Type B pancreatic cell (in vitro differentiated cells): Measurements from ENCODE around the gene TAS2R20. TPM values are rescaled to one million over a fixed set of nuclear protein-coding genes. Genes with fewer than 3 reads are reported as not detected.

Source experiments
- DNase-seq: peaks from one replicate; pipeline ENCODE4 v3.0.0; 2021; ENCODE audit warnings: mixed read lengths; ENCODE audit not compliant: unreplicated experiment; ENCODE audit errors: extremely low spot score
- H3K27ac Mint-ChIP-seq: 2 replicates; pipeline ENCODE4 v1.8.0; 2021; ENCODE audit warnings: mild to moderate bottlenecking, mixed read lengths
- H3K27me3 Mint-ChIP-seq: 2 replicates; pipeline ENCODE4 v1.8.0; 2021; ENCODE audit warnings: mixed read lengths
- H3K36me3 Mint-ChIP-seq: 2 replicates; pipeline ENCODE4 v1.8.0; 2021; ENCODE audit warnings: mixed read lengths
- H3K4me1 Mint-ChIP-seq: one replicate; pipeline ENCODE4 v1.8.0; 2021; ENCODE audit warnings: mixed read lengths; ENCODE audit not compliant: unreplicated experiment
- H3K4me3 Mint-ChIP-seq: 2 replicates; pipeline ENCODE4 v1.8.0; 2021; ENCODE audit warnings: mild to moderate bottlenecking, mixed read lengths
- H3K9me3 Mint-ChIP-seq: 2 replicates; pipeline ENCODE4 v1.8.0; 2021; ENCODE audit warnings: mixed read lengths
- total RNA-seq: library from RNA; stranded (reverse); gene quantifications from 2 replicates; pipeline ENCODE4 v1.2.1, GENCODE V29; 2021; ENCODE audit warnings: low replicate concordance
- TF ChIP-seq, protein P1 (sequence below): fragments of 200-600 bp; sonication (generic); conservative IDR thresholded peaks from 2 replicates; pipeline ENCODE4 v1.5.0; 2021; ENCODE audit warnings: antibody characterized with exemption, mild to moderate bottlenecking

TAS2R20 gene
- total RNA-seq, 1 donor from 2014 or later, result 2.1 TPM

DNA sequence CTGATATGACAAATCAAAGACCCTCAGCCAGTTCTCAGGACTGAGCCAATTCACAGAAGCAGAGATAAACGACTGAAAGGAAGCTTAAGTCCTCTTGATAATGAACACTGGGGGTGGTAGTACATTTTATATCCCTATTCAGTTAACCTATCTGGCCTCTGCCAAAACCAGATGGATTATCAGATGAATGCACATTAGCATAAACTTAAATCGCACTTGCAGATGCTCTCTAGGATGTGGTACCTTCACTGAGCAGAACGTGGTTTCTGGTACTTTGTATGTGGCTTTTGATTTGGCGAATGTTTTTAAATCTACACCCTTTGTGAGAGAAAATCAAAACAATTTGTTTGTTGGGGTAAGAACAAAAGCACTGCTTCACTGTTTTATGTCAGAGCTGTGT lies 37.9 kb downstream of the TAS2R20 start:
- DNase-seq, result no peak
- TF ChIP-seq, protein P1, sequence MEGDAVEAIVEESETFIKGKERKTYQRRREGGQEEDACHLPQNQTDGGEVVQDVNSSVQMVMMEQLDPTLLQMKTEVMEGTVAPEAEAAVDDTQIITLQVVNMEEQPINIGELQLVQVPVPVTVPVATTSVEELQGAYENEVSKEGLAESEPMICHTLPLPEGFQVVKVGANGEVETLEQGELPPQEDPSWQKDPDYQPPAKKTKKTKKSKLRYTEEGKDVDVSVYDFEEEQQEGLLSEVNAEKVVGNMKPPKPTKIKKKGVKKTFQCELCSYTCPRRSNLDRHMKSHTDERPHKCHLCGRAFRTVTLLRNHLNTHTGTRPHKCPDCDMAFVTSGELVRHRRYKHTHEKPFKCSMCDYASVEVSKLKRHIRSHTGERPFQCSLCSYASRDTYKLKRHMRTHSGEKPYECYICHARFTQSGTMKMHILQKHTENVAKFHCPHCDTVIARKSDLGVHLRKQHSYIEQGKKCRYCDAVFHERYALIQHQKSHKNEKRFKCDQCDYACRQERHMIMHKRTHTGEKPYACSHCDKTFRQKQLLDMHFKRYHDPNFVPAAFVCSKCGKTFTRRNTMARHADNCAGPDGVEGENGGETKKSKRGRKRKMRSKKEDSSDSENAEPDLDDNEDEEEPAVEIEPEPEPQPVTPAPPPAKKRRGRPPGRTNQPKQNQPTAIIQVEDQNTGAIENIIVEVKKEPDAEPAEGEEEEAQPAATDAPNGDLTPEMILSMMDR, result no peak
- Mint-ChIP-seq H3K4me1 (no peaks in the 10 kb centered on the region), H3K4me3 (no peak overlapping the region), H3K27ac (no peak overlapping the region), H3K27me3 (no peaks in the 10 kb centered on the region), H3K36me3 (peaks cover 56% of the 10 kb centered on the region), H3K9me3 (no peaks in the 10 kb centered on the region)

DNA sequence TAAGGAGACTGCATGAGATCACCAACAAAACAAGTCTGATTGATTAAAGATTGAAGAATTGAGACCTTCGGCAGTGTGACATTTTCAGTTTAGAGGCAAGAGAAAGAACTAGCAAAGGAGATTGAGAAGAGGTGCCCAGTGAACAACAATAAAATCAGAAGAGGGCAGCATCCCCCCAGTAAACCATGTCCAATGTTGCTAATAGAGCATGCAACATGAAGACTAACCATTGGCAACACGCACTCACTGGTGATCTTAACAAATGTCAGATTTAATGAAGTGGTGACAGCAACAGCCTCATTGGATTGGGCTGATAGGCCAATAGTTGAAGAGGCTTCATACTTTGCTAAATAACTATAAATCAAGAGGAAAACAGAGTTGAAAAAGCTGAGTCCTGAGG lies 38.3 kb downstream of the TAS2R20 start:
- no peak for DNase-seq
- Mint-ChIP-seq H3K27me3 (no peaks in the 10 kb centered on the region), H3K27ac (no peak overlapping the region), H3K4me3 (no peak overlapping the region), H3K4me1 (no peaks in the 10 kb centered on the region), H3K36me3 (peaks cover 60% of the 10 kb centered on the region), H3K9me3 (peaks cover under 1% of the 10 kb centered on the region)
- TF ChIP-seq, protein P1, result no peak

DNA sequence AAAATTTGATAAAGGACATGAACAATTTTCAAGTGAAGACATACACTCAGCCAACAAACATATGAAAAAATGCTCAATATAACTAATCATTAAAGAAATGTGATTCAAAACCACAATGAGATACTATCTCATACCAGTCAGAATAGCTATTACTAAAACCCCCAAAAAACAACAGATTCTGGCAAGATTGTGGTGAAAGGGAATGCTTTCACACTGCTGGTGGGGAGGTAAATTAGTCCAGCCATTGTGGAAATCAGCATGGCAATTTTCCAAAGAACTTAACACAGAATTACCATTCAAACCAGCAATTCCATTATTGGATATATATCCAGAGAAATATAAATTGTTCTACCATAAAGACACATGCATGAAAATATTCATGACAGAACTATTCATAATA lies 40.4 kb downstream of the TAS2R20 start:
- DNase-seq, result no peak
- H3K36me3 Mint-ChIP-seq, result peaks cover 66% of the 10 kb centered on the region
- H3K27ac Mint-ChIP-seq, result no peak overlapping the region
- no peak overlapping the region for H3K4me3 Mint-ChIP-seq
- TF ChIP-seq, protein P1, result no peak
- H3K4me1 Mint-ChIP-seq, result no peaks in the 10 kb centered on the region
- no peaks in the 10 kb centered on the region for H3K27me3 Mint-ChIP-seq
- H3K9me3 Mint-ChIP-seq, result peaks cover 4% of the 10 kb centered on the region

DNA sequence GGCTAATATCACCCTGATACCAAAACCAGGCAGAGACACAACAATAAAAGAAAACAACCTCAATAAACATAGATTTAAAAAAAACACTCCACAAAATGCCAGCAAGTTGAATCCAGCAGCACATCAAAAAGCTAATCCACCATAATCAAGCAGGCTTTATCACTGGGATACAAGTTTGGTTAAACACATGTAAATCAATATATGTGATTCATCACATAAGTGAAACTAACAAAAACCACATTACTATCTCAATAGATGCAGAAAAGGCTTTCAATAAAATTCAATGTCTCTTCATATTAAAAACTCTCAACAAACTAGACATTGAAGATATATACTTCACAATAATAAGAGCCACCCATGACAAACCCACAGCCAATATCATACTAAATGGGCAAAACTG lies 42.0 kb downstream of the TAS2R20 start:
- Mint-ChIP-seq H3K27ac (no peak overlapping the region), H3K9me3 (peaks cover 4% of the 10 kb centered on the region), H3K4me1 (no peaks in the 10 kb centered on the region), H3K4me3 (no peak overlapping the region), H3K27me3 (no peaks in the 10 kb centered on the region), H3K36me3 (peaks cover 58% of the 10 kb centered on the region)
- DNase-seq, result no peak
- TF ChIP-seq, protein P1, result no peak

DNA sequence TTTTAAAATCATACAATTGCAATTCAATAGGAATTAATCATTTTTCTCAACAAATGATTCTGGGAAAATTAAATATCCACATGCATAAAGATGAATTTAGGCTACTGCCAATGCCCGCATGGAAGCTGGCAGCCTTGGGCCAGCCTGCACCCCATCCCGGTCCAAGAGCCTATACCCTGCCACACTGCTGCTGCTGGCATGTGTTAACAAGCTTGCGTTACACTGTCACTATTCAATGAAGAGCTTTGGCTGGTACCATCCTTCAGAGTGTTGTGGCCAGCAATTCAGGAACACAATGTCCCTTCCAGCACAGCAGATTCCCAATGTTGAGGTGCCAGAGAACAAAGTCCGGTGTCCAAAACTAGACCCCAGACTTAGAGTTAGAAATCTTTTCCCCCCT lies 45.5 kb downstream of the TAS2R20 start:
- peaks cover 64% of the 10 kb centered on the region for H3K36me3 Mint-ChIP-seq

More for the DNA sequence above, 45.5 kb downstream of the TAS2R20 start:
- H3K4me3 Mint-ChIP-seq, result no peak overlapping the region
- H3K9me3 Mint-ChIP-seq, result peaks cover 14% of the 10 kb centered on the region
- TF ChIP-seq, protein P1, result no peak
- DNase-seq, result no peak
- H3K27ac Mint-ChIP-seq, result no peak overlapping the region
- H3K27me3 Mint-ChIP-seq, result no peaks in the 10 kb centered on the region
- H3K4me1 Mint-ChIP-seq, result no peaks in the 10 kb centered on the region

Other genes with a start within 250 kb of the TAS2R20 start
- gene TAS2R7, start 195.7 kb downstream of the TAS2R20 start, total RNA-seq, result not detected in 2 replicates
- not detected in 2 replicates for gene TAS2R8, start 191.0 kb downstream of the TAS2R20 start, total RNA-seq
- gene TAS2R9, start 188.1 kb downstream of the TAS2R20 start, total RNA-seq, result not detected in 2 replicates
- 0.36 and 1.7 TPM in 2 replicates for gene TAS2R10, start 171.9 kb downstream of the TAS2R20 start, total RNA-seq
- gene PRR4, start 148.8 kb downstream of the TAS2R20 start, total RNA-seq, result 2.5 and 3.8 TPM in 2 replicates
- gene PRH1, start 114.0 kb downstream of the TAS2R20 start, total RNA-seq, result 15.7 and 16.8 TPM in 2 replicates
- gene TAS2R13, start 88.7 kb downstream of the TAS2R20 start, total RNA-seq, result 0.79 and 1.3 TPM in 2 replicates
- gene PRH2, start 69.1 kb downstream of the TAS2R20 start, total RNA-seq, result not detected in 2 replicates
- gene TAS2R14, start 59.0 kb downstream of the TAS2R20 start, total RNA-seq, result 2.7 and 2.8 TPM in 2 replicates
- 0.86 and 1.8 TPM in 2 replicates for gene TAS2R50, start 11.4 kb downstream of the TAS2R20 start, total RNA-seq
- gene TAS2R19, start 24.3 kb upstream of the TAS2R20 start, total RNA-seq, result 3.1 and 3.5 TPM in 2 replicates
- gene TAS2R31, start 33.1 kb upstream of the TAS2R20 start, total RNA-seq, result 2.1 and 4.3 TPM in 2 replicates
- 0.85 and 1.0 TPM in 2 replicates for gene TAS2R46, start 64.0 kb upstream of the TAS2R20 start, total RNA-seq
- 0.36 and 1.0 TPM in 2 replicates for gene TAS2R43, start 94.0 kb upstream of the TAS2R20 start, total RNA-seq
- 1.3 and 2.3 TPM in 2 replicates for gene TAS2R30, start 136.3 kb upstream of the TAS2R20 start, total RNA-seq
- gene SMIM10L1, start 172.9 kb upstream of the TAS2R20 start, total RNA-seq, result 15.1 and 24.0 TPM in 2 replicates
- gene TAS2R42, start 188.6 kb upstream of the TAS2R20 start, total RNA-seq, result not detected in 2 replicates